ENCODE results near the gene ASMTL.

ASMTL gene

DNA sequence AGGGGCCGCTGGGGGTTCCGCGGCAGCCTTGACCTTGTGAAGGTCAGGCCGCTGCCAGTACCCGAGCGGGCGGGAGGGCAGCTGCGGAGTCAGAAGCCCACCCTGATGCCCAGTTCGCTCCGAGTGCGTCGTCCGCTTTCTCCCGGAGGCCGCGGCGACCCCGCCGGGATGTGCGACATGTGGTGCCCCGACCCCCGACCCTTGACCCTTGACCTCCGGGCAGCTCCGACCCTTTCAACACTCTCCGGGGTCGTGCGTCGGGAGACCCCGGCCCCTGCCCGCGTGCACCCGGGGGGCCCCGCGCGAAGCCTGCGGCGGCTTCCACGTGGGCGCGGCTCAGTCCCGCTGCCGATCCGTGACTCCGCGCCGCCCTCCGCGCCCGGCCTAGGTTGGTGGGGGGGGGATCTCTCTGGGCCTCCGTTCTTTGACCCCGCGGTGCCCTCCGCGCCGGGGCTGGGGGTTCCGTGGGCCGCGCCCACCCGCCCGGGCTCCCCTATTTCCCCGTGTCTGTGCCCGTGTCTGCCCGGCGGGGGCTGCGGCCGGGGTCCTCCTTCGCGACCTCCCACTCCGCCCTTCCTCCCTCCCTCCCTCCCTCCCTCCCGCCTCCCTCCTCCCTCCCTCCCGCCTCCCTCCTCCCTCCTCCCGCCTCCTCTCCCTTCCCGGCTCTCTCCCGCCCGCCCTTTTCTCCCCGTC lies 60.2 kb downstream of the ASMTL start:
- H3K27ac ChIP-seq: peak overlapping the region; percentile 99
- H3K9me3 ChIP-seq (ENCODE audit: low read depth, low read length): no peaks in the 10 kb centered on the region
- no peak for DNase-seq (ENCODE audit: low read depth, low spot score)
- TF ChIP-seq POLR2AphosphoS5 (IDR thresholded peaks at IDR 0.05; ENCODE audit: borderline replicate concordance, low read depth, low read length): no peak; the same call in none of the 2 replicates
- no peak for TF ChIP-seq EZH2 (IDR thresholded peaks at IDR 0.05)
- TF ChIP-seq FOXP2 (optimal IDR thresholded peaks at IDR 0.05; ENCODE audit: control extremely low read depth, extremely low read length, insufficient read depth): no peak
- peak overlapping the region; percentile 99 for H3K9ac ChIP-seq (ENCODE audit: insufficient read length)
- peaks cover 39% of the 10 kb centered on the region for H3K36me3 ChIP-seq (ENCODE audit: insufficient read depth, low read length)
- peak overlapping the region; percentile 79 for H3K4me3 ChIP-seq

DNA sequence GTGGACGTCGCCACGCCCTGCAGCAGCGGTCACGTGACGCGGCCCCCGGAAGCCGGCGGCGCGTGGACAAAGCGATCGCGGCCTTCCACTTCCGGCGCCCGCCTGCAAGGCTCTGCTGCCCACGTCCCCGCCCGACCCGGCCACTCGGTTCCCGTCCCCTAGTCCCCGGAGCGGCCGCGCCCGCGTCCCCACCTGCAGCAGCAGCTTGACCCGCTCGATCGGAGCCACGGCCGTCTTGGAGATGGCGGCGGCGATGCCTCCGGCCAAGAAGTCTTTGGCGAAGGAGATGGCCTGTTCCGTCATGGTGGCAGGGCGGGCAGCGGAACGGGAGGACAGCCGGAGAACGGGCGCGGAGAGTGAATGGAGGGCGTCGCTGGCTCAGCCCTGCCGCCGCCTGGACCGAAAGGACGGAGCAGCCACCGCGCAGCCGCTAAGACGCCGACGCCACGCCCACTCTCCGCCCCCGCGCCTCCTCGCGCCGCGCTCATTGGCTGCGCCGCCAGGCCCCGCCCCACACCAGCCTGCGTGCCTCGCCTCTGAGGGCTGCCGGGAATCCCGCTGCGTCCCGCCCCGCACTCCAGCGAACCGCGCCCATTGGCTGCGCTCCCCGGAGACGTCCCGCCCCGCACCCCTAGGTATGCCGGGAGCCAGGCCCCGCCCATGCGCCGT lies 60.9 kb downstream of the ASMTL start, which contains the start of gene SLC25A6:
Gene SLC25A6 (minus strand): TSS at position 407 of the 669 bp plus-strand sequence. CDS start 104 bp downstream, at position 303.
- peak within 1 kb of the TSS; percentile 100 for H3K9ac ChIP-seq (ENCODE audit: insufficient read length)
- H3K4me3 ChIP-seq: peak within 1 kb of the TSS; percentile 79
- TF ChIP-seq FOXP2 (optimal IDR thresholded peaks at IDR 0.05; ENCODE audit: control extremely low read depth, extremely low read length, insufficient read depth) (peak; percentile 18), EZH2 (IDR thresholded peaks at IDR 0.05) (no peak), POLR2AphosphoS5 (IDR thresholded peaks at IDR 0.05; ENCODE audit: borderline replicate concordance, low read depth, low read length) (peak; percentile 86)
- H3K9me3 ChIP-seq (ENCODE audit: low read depth, low read length): no peaks in the 10 kb centered on the region
- H3K36me3 ChIP-seq (ENCODE audit: insufficient read depth, low read length): peaks cover 46% of the 10 kb centered on the region
- H3K27ac ChIP-seq: peak within 1 kb of the TSS; percentile 99
- DNase-seq (ENCODE audit: low read depth, low spot score): peak; percentile 70

DNA sequence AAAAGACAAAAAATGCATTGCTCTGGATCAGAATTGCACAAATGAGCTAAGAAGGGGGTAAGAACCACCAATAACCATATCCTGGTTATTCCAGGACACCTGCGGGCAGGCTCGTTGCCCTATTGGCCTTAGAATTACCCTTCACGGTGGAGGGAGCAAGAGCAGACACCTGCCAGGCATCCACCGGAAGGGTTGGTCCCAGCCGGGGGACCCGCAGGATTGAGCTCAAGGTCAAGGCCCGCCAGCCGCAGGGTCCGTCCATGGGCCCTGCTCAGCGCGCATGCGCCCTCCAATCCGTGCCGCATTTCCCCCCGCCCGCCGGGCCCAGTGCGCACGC lies 61.4 kb downstream of the ASMTL start:
- Histone ChIP-seq H3K27ac (peak overlapping the region; percentile 98; the same call in 1 of the 2 replicates), H3K36me3 (ENCODE audit: insufficient read depth, low read length) (peaks cover 51% of the 10 kb centered on the region), H3K9me3 (ENCODE audit: low read depth, low read length) (no peaks in the 10 kb centered on the region), H3K4me3 (peak overlapping the region; percentile 79), H3K9ac (ENCODE audit: insufficient read length) (peak overlapping the region; percentile 100)
- no peak for DNase-seq (ENCODE audit: low read depth, low spot score)
- no peak for TF ChIP-seq EZH2 (IDR thresholded peaks at IDR 0.05)
- no peak for TF ChIP-seq FOXP2 (optimal IDR thresholded peaks at IDR 0.05; ENCODE audit: control extremely low read depth, extremely low read length, insufficient read depth)
- TF ChIP-seq POLR2AphosphoS5 (IDR thresholded peaks at IDR 0.05; ENCODE audit: borderline replicate concordance, low read depth, low read length): no peak

DNA sequence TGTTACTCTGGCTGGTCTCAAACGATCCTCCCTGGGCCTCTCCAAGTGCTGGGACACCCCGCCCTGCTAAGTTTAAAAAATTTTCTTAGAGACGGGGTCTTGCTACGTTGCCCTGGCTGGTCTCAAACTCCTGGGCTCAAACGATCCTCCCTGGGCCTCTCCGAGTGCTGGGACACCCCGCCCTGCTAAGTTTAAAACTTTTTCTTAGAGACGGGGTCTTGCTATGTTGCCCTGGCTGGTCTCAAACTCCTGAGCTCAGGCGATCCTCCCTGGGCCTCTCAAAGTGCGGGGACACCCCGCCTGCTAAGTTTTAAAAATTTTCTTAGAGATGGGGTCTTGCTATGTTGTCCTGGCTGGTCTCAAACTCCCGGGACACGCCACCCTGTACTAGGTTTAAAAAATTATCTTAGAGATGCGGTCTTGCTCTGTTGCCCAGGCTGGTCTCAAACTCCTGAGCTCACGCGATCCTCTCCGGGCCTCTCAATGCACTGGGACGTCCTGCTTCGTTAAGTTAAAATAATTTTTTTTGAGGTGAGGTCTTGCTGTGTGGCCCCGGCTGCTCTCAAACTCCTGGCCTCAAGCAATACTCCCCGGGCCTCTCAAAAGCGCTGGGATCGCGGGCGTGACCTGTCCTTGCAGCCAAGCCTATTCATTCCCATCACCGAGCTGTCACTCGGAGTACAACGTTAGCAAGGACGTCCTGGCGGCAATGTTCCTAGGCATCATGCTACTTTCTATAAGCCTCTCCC lies 61.9 kb downstream of the ASMTL start:
- TF ChIP-seq POLR2AphosphoS5 (IDR thresholded peaks at IDR 0.05; ENCODE audit: borderline replicate concordance, low read depth, low read length): no peak
- TF ChIP-seq FOXP2 (optimal IDR thresholded peaks at IDR 0.05; ENCODE audit: control extremely low read depth, extremely low read length, insufficient read depth): no peak
- TF ChIP-seq EZH2 (IDR thresholded peaks at IDR 0.05): no peak
- H3K36me3 ChIP-seq (ENCODE audit: insufficient read depth, low read length): peaks cover 56% of the 10 kb centered on the region
- H3K9me3 ChIP-seq (ENCODE audit: low read depth, low read length): no peaks in the 10 kb centered on the region
- peak overlapping the region; percentile 3; the same call in 1 of the 2 replicates for H3K27ac ChIP-seq
- H3K4me3 ChIP-seq: peak overlapping the region; percentile 79
- no peak for DNase-seq (ENCODE audit: low read depth, low spot score)
- H3K9ac ChIP-seq (ENCODE audit: insufficient read length): peak overlapping the region; percentile 100

DNA sequence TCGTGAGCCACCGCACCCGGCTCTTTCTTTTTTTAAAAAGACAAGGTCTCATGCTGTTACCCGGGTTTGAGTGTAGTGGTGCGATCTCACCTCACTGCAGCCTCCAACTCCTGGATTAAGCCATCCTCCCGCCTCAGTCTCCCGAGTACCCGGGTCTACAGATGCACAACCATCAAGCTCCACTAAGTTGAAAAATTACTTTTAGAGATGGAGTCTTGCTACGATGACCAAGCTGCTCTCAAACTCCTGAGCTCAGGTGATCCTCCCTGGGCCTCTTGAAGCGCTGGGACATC lies 62.8 kb downstream of the ASMTL start:
- H3K36me3 ChIP-seq (ENCODE audit: insufficient read depth, low read length): peaks cover 65% of the 10 kb centered on the region
- H3K9me3 ChIP-seq (ENCODE audit: low read depth, low read length): no peaks in the 10 kb centered on the region
- DNase-seq (ENCODE audit: low read depth, low spot score): no peak
- H3K4me3 ChIP-seq: peak overlapping the region; percentile 79; the same call in 1 of the 2 replicates
- H3K9ac ChIP-seq (ENCODE audit: insufficient read length): no peak overlapping the region
- H3K27ac ChIP-seq: no peak overlapping the region
- TF ChIP-seq POLR2AphosphoS5 (IDR thresholded peaks at IDR 0.05; ENCODE audit: borderline replicate concordance, low read depth, low read length) (no peak), EZH2 (IDR thresholded peaks at IDR 0.05) (no peak), FOXP2 (optimal IDR thresholded peaks at IDR 0.05; ENCODE audit: control extremely low read depth, extremely low read length, insufficient read depth) (no peak)

DNA sequence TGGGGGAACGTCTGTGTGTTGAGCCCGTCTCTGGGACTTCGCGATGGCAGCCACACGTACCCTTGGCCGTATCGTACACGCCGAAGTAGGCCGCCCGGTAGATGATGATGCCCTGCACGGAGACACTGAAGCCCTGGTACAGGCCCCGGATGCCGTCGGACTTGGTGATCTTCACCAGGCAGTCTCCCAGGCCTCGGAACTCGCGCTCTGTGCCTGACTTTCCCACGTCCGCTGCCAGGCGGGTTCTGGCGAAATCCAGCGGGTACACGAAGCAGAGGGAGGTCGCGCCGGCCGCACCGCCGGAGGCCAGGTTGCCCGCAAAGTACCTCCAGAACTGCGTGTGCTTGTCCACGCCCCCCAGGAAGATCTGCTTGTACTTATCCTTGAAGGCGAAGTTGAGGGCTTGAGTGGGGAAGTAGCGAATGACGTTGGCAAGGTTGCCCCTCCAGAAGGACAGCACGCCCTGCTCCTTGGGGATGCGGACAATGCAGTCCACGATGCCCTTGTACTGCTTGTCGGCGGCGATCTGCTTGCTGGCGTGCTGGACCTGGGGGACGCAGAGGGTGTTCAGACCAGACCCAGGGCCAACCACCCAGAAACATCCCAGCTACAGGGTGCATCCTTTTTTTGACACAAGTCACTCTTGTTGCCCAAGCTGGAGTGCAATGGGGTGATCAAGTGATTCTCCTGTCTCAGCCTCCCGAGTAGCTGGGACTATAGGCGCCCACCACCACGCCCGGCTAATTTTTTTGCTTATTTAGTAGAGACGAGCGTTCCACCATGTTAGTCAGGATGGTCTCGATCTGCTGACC lies 63.3 kb downstream of the ASMTL start:
- H3K9ac ChIP-seq (ENCODE audit: insufficient read length): no peak overlapping the region

DNA sequence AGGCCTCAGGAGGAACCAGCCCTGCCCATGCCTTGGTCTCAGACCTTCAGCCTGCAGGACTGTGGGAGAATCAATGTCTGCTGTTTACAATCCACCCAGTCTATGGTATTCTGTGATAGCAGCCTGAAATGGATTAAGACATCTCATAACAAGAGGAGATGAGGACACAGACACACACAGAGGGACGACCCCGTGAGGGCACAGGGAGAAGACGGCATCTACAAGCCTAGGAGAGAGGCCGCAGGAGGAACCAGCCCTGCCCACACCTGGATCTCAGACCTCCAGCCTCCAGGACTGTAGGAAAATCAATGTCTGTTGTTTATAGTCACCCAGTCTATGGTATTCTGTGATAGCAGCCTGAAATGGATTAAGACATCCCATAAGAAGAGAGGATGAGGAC lies 64.1 kb downstream of the ASMTL start:
- H3K9me3 ChIP-seq (ENCODE audit: low read depth, low read length): no peaks in the 10 kb centered on the region
- no peak overlapping the region for H3K4me3 ChIP-seq
- H3K9ac ChIP-seq (ENCODE audit: insufficient read length): no peak overlapping the region
- no peak for DNase-seq (ENCODE audit: low read depth, low spot score)
- no peak overlapping the region for H3K27ac ChIP-seq
- H3K36me3 ChIP-seq (ENCODE audit: insufficient read depth, low read length): peaks cover 69% of the 10 kb centered on the region
- TF ChIP-seq POLR2AphosphoS5 (IDR thresholded peaks at IDR 0.05; ENCODE audit: borderline replicate concordance, low read depth, low read length) (no peak), FOXP2 (optimal IDR thresholded peaks at IDR 0.05; ENCODE audit: control extremely low read depth, extremely low read length, insufficient read depth) (no peak), EZH2 (IDR thresholded peaks at IDR 0.05) (no peak)

More for the DNA sequence above, 63.3 kb downstream of the ASMTL start:
- peaks cover 69% of the 10 kb centered on the region for H3K36me3 ChIP-seq (ENCODE audit: insufficient read depth, low read length)
- no peak overlapping the region for H3K27ac ChIP-seq
- no peak for TF ChIP-seq POLR2AphosphoS5 (IDR thresholded peaks at IDR 0.05; ENCODE audit: borderline replicate concordance, low read depth, low read length)
- no peak for DNase-seq (ENCODE audit: low read depth, low spot score)
- no peak overlapping the region for H3K4me3 ChIP-seq
- no peaks in the 10 kb centered on the region for H3K9me3 ChIP-seq (ENCODE audit: low read depth, low read length)

Data from SK-N-MC (cell line).